Osteocyte (in vitro differentiated cells): ENCODE results near the gene PPP1R13B. TPM values are rescaled to one million over a fixed set of nuclear protein-coding genes. Genes with fewer than 3 reads are reported as not detected.

Experiments
- DNase-seq: peaks from one replicate; pipeline ENCODE4 v3.0.0; 2021; ENCODE audit warnings: mixed read lengths; ENCODE audit not compliant: unreplicated experiment; ENCODE audit errors: extremely low spot score
- H3K27ac Mint-ChIP-seq: one replicate; pipeline ENCODE4 v1.8.0; 2021; ENCODE audit warnings: mild to moderate bottlenecking, mixed read lengths; ENCODE audit not compliant: unreplicated experiment
- H3K27me3 Mint-ChIP-seq: one replicate; pipeline ENCODE4 v1.8.0; 2021; ENCODE audit warnings: mixed read lengths; ENCODE audit not compliant: unreplicated experiment
- H3K36me3 Mint-ChIP-seq: one replicate; pipeline ENCODE4 v1.8.0; 2021; ENCODE audit warnings: mixed read lengths; ENCODE audit not compliant: unreplicated experiment
- H3K4me1 Mint-ChIP-seq: one replicate; pipeline ENCODE4 v1.8.0; 2021; ENCODE audit warnings: mixed read lengths; ENCODE audit not compliant: unreplicated experiment
- H3K4me3 Mint-ChIP-seq: one replicate; pipeline ENCODE4 v1.8.0; 2021; ENCODE audit warnings: mild to moderate bottlenecking, moderate library complexity, mixed read lengths; ENCODE audit not compliant: unreplicated experiment
- H3K9me3 Mint-ChIP-seq: one replicate; pipeline ENCODE4 v1.8.0; 2021; ENCODE audit warnings: mixed read lengths; ENCODE audit not compliant: unreplicated experiment
- CTCF ChIP-seq: fragments of 200-600 bp; sonication (generic); IDR thresholded peaks from 2 replicates; pipeline ENCODE4 v1.5.0; 2021; ENCODE audit warnings: antibody characterized with exemption, mild to moderate bottlenecking, moderate library complexity
- total RNA-seq: library from RNA; stranded (reverse); gene quantifications from 2 replicates; pipeline ENCODE4 v1.2.1, GENCODE V29; 2021

PPP1R13B gene
- total RNA-seq, 1 donor from 2014 or later = 7.9 TPM

- no peaks in the 10 kb centered on the region for H3K9me3 Mint-ChIP-seq
- no peak for TF ChIP-seq CTCF
- no peak overlapping the region for H3K27ac Mint-ChIP-seq
- no peak for DNase-seq
- peaks cover 4% of the 10 kb centered on the region for H3K4me1 Mint-ChIP-seq
- H3K36me3 Mint-ChIP-seq = peaks cover 18% of the 10 kb centered on the region
- H3K4me3 Mint-ChIP-seq = no peak overlapping the region
- H3K27me3 Mint-ChIP-seq = no peaks in the 10 kb centered on the region
These were observed 117.6 kb downstream of the PPP1R13B start for GRCh38 chr14:103729496-103730448.

GRCh38 chr14:103728721-103729120, 118.7 kb downstream of the PPP1R13B start:
- H3K36me3 Mint-ChIP-seq = peaks cover 15% of the 10 kb centered on the region
- no peaks in the 10 kb centered on the region for H3K27me3 Mint-ChIP-seq
- no peaks in the 10 kb centered on the region for H3K9me3 Mint-ChIP-seq
- DNase-seq = no peak
- H3K27ac Mint-ChIP-seq = no peak overlapping the region
- H3K4me3 Mint-ChIP-seq = no peak overlapping the region
- H3K4me1 Mint-ChIP-seq = peaks cover 9% of the 10 kb centered on the region
- TF ChIP-seq CTCF = no peak

GRCh38 chr14:103728141-103728540, 119.2 kb downstream of the PPP1R13B start:
- no peak for TF ChIP-seq CTCF
- Mint-ChIP-seq H3K36me3 (peaks cover 9% of the 10 kb centered on the region), H3K9me3 (no peaks in the 10 kb centered on the region), H3K27me3 (no peaks in the 10 kb centered on the region), H3K4me1 (peaks cover 15% of the 10 kb centered on the region), H3K27ac (peak overlapping the region; percentile 16), H3K4me3 (no peak overlapping the region)
- DNase-seq = no peak

- no peak for DNase-seq
- H3K9me3 Mint-ChIP-seq = no peaks in the 10 kb centered on the region
- no peak overlapping the region for H3K27ac Mint-ChIP-seq
- peaks cover 20% of the 10 kb centered on the region for H3K4me1 Mint-ChIP-seq
- TF ChIP-seq CTCF = no peak
- H3K4me3 Mint-ChIP-seq = no peak overlapping the region
- H3K27me3 Mint-ChIP-seq = no peaks in the 10 kb centered on the region
- peaks cover 9% of the 10 kb centered on the region for H3K36me3 Mint-ChIP-seq
These were observed 119.9 kb downstream of the PPP1R13B start for GRCh38 chr14:103727313-103727980.

GRCh38 chr14:103726474-103726873, 120.9 kb downstream of the PPP1R13B start:
- H3K36me3 Mint-ChIP-seq = peaks cover 9% of the 10 kb centered on the region
- no peak overlapping the region for H3K27ac Mint-ChIP-seq
- H3K4me1 Mint-ChIP-seq = peaks cover 26% of the 10 kb centered on the region
- no peak for DNase-seq
- H3K27me3 Mint-ChIP-seq = no peaks in the 10 kb centered on the region
- H3K4me3 Mint-ChIP-seq = no peak overlapping the region
- no peak for TF ChIP-seq CTCF
- no peaks in the 10 kb centered on the region for H3K9me3 Mint-ChIP-seq
